ENCODE data around the gene TNFAIP1.

GRCh38 chr17:28295677-28296578 is 39.6 kb upstream of the TNFAIP1 start:
- TF ChIP-seq TARDBP (IDR thresholded peaks at IDR 0.05), result no peak
- no peak for TF ChIP-seq ELF4 (IDR thresholded peaks at IDR 0.05)
- no peak for TF ChIP-seq SP1 (IDR thresholded peaks at IDR 0.05)
- TF ChIP-seq FOXM1 (IDR thresholded peaks at IDR 0.05; ENCODE audit: borderline replicate concordance), result no peak
- no peak for TF ChIP-seq LEF1 (IDR thresholded peaks at IDR 0.05; ENCODE audit: borderline replicate concordance)
